Measurements from ENCODE around the gene PIP5K1C. TPM values are rescaled to one million over a fixed set of nuclear protein-coding genes. Genes with fewer than 3 reads are reported as not detected.

Gene PIP5K1C
- total RNA-seq, 2 donors from 2014 or later, result 27.0 to 29.6 TPM

GRCh38 chr19:3661284-3662238 is 38.7 kb downstream of the PIP5K1C start:
- no peaks in the 10 kb centered on the region for H3K27me3 Mint-ChIP-seq
- no peak overlapping the region for H3K4me3 Mint-ChIP-seq
- H3K27ac Mint-ChIP-seq, result no peak overlapping the region
- H3K9me3 Mint-ChIP-seq, result no peaks in the 10 kb centered on the region
- H3K36me3 Mint-ChIP-seq, result no peaks in the 10 kb centered on the region
- peaks cover 7% of the 10 kb centered on the region in 2 donors for H3K4me1 Mint-ChIP-seq (ENCODE audit: low read depth in 2 of 2)
- DNase-seq (ENCODE audit: low spot score) (no peak), ATAC-seq (no peak)

- Mint-ChIP-seq H3K4me3 (no peak overlapping the region), H3K4me1 (ENCODE audit: low read depth in 2 of 2) (no peaks in the 10 kb centered on the region), H3K27me3 (no peaks in the 10 kb centered on the region), H3K27ac (no peak overlapping the region), H3K36me3 (no peaks in the 10 kb centered on the region), H3K9me3 (no peaks in the 10 kb centered on the region)
- ATAC-seq (no peak), DNase-seq (ENCODE audit: low spot score) (no peak)
Measured at GRCh38 chr19:3660493-3661219, 39.6 kb downstream of the PIP5K1C start.

- Mint-ChIP-seq H3K27me3 (no peaks in the 10 kb centered on the region), H3K27ac (no peak overlapping the region), H3K9me3 (no peaks in the 10 kb centered on the region), H3K4me3 (no peak overlapping the region), H3K36me3 (no peaks in the 10 kb centered on the region), H3K4me1 (ENCODE audit: low read depth in 2 of 2) (no peaks in the 10 kb centered on the region)
- ATAC-seq (no peak), DNase-seq (ENCODE audit: low spot score) (no peak)
Measured at GRCh38 chr19:3659746-3660112, 40.5 kb downstream of the PIP5K1C start.

- H3K4me3 Mint-ChIP-seq, result no peak overlapping the region
- ATAC-seq (no peak), DNase-seq (ENCODE audit: low spot score) (no peak)
- no peaks in the 10 kb centered on the region for H3K9me3 Mint-ChIP-seq
- H3K27me3 Mint-ChIP-seq, result no peaks in the 10 kb centered on the region
- no peaks in the 10 kb centered on the region for H3K36me3 Mint-ChIP-seq
- H3K27ac Mint-ChIP-seq, result no peak overlapping the region
- no peaks in the 10 kb centered on the region for H3K4me1 Mint-ChIP-seq (ENCODE audit: low read depth in 2 of 2)
Measured at GRCh38 chr19:3658870-3659745, 41.2 kb downstream of the PIP5K1C start.

- Mint-ChIP-seq H3K4me3 (no peak overlapping the region), H3K36me3 (no peaks in the 10 kb centered on the region)
Measured at GRCh38 chr19:3658004-3658869, 42.0 kb downstream of the PIP5K1C start.

GRCh38 chr19:3657395-3657769 is 42.9 kb downstream of the PIP5K1C start:
- Mint-ChIP-seq H3K4me1 (ENCODE audit: low read depth in 2 of 2) (no peaks in the 10 kb centered on the region), H3K36me3 (no peaks in the 10 kb centered on the region), H3K27me3 (no peaks in the 10 kb centered on the region), H3K9me3 (no peaks in the 10 kb centered on the region), H3K27ac (no peak overlapping the region), H3K4me3 (no peak overlapping the region)
- DNase-seq (ENCODE audit: low spot score) (no peak), ATAC-seq (no peak)

More at GRCh38 chr19:3658004-3658869, 42.0 kb downstream of the PIP5K1C start:
- no peak overlapping the region for H3K27ac Mint-ChIP-seq
- H3K27me3 Mint-ChIP-seq, result no peaks in the 10 kb centered on the region
- ATAC-seq (no peak), DNase-seq (ENCODE audit: low spot score) (no peak)
- no peaks in the 10 kb centered on the region for H3K9me3 Mint-ChIP-seq
- H3K4me1 Mint-ChIP-seq (ENCODE audit: low read depth in 2 of 2), result no peaks in the 10 kb centered on the region

- H3K4me3 Mint-ChIP-seq, result no peak overlapping the region
- no peaks in the 10 kb centered on the region for H3K27me3 Mint-ChIP-seq
- no peaks in the 10 kb centered on the region for H3K9me3 Mint-ChIP-seq
- H3K4me1 Mint-ChIP-seq (ENCODE audit: low read depth in 2 of 2), result no peaks in the 10 kb centered on the region
- H3K36me3 Mint-ChIP-seq, result no peaks in the 10 kb centered on the region
- DNase-seq (ENCODE audit: low spot score), result no peak
- no peak for ATAC-seq
- H3K27ac Mint-ChIP-seq, result no peak overlapping the region
Measured at GRCh38 chr19:3656747-3657394, 43.4 kb downstream of the PIP5K1C start.

- no peaks in the 10 kb centered on the region for H3K27me3 Mint-ChIP-seq
Measured at GRCh38 chr19:3656073-3656746, 44.1 kb downstream of the PIP5K1C start.

GRCh38 chr19:3655402-3656072 is 44.7 kb downstream of the PIP5K1C start:
- Mint-ChIP-seq H3K27me3 (no peaks in the 10 kb centered on the region), H3K36me3 (no peaks in the 10 kb centered on the region), H3K9me3 (no peaks in the 10 kb centered on the region), H3K4me3 (no peak overlapping the region), H3K27ac (no peak overlapping the region), H3K4me1 (ENCODE audit: low read depth in 2 of 2) (no peaks in the 10 kb centered on the region)
- no peak for DNase-seq (ENCODE audit: low spot score)
- no peak for ATAC-seq

More at GRCh38 chr19:3656073-3656746, 44.1 kb downstream of the PIP5K1C start:
- no peaks in the 10 kb centered on the region for H3K4me1 Mint-ChIP-seq (ENCODE audit: low read depth in 2 of 2)
- no peak overlapping the region for H3K4me3 Mint-ChIP-seq
- DNase-seq (ENCODE audit: low spot score) (no peak), ATAC-seq (peak in 1 of 2 donors; percentile 46)
- no peaks in the 10 kb centered on the region for H3K9me3 Mint-ChIP-seq
- no peaks in the 10 kb centered on the region for H3K36me3 Mint-ChIP-seq
- no peak overlapping the region for H3K27ac Mint-ChIP-seq

- DNase-seq (ENCODE audit: low spot score) (no peak), ATAC-seq (no peak)
- Mint-ChIP-seq H3K4me1 (ENCODE audit: low read depth in 2 of 2) (no peaks in the 10 kb centered on the region), H3K9me3 (no peaks in the 10 kb centered on the region), H3K27me3 (no peaks in the 10 kb centered on the region), H3K4me3 (no peak overlapping the region), H3K27ac (no peak overlapping the region), H3K36me3 (no peaks in the 10 kb centered on the region)
Measured at GRCh38 chr19:3653865-3654513, 46.3 kb downstream of the PIP5K1C start.

- H3K27ac Mint-ChIP-seq, result no peak overlapping the region
Measured at GRCh38 chr19:3653081-3653795, 47.0 kb downstream of the PIP5K1C start.

More at GRCh38 chr19:3653081-3653795, 47.0 kb downstream of the PIP5K1C start:
- no peak for DNase-seq (ENCODE audit: low spot score)
- Mint-ChIP-seq H3K9me3 (no peaks in the 10 kb centered on the region), H3K4me1 (ENCODE audit: low read depth in 2 of 2) (no peaks in the 10 kb centered on the region), H3K27me3 (no peaks in the 10 kb centered on the region), H3K4me3 (no peak overlapping the region), H3K36me3 (no peaks in the 10 kb centered on the region)
- peak in 1 of 2 donors; percentile 4 for ATAC-seq
